GM11168 (cell line): ENCODE measurements around the gene AP1AR.

ENCODE experiments used
- in situ Hi-C: fragments of 300-500 bp; cut with MboI; formaldehyde crosslinking; loops from one replicate; pipeline ENCODE4 v1.12.0; 2022; ENCODE audit warnings: low sequenced_read_pairs; ENCODE audit not compliant: unreplicated experiment

The AP1AR gene

DNA sequence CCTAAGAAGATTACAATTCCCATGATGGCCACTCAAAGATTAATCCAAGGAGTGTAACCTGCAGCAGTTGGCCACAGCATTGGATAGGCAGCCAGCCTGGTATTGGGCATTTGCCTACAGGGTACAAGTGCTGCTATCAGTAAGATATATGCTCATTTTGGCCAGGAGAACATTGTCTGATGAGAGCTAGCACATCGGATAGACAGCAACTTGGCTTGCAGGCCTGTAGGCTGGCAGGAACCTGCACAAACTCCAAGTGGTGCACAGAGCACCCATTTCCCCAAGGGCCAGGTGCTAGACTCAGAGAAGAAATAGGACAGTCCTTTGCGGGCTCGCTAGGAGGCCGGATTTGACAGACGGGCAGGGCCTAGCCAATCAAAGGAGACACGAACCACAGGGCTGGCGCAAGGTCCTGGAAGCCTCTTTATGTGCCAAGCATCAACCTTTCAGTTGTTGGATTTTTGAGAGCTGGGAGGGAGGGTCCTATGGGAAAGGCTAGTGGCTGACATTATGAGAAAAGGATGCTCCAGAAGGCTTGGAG is 11.7 kb upstream of the AP1AR start:
- in situ Hi-C loops = no loop called here

DNA sequence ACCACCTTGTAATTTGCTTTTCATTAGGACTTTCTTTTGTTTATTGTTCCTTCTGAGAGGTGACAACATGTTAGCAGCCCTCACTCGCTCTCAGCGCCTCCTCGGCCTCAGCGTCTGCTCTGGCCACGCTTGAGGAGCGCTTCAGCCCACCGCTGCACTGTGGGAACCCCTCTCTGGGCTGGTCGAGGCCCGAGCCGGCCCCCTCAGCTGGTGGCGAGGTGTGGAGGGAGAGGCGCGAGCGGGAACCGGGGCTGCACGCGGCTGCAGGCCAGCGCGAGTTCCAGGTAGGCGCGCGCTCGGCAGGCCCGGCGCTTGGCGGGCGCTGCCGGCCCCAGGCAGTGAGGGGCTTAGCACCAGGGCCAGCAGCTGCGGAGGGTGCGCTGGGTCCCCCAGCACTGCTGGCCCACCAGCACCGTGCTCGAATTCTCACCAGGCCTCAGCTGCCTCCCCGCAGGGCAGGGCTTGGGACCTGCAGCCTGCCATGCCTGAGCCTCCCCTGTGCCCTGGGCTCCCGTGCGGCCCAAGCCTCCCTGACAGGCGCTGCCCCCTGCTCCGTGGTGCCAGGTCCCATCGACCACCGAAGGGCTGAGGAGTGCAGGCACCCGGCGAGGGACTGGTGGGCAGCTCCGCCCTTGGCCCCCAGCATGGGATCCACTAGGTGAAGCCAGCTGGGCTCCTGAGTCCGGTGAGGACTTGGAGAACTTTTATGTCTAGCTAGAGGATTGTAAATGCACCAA is 9.2 kb upstream of the AP1AR start:
- in situ Hi-C loops = no loop called here

DNA sequence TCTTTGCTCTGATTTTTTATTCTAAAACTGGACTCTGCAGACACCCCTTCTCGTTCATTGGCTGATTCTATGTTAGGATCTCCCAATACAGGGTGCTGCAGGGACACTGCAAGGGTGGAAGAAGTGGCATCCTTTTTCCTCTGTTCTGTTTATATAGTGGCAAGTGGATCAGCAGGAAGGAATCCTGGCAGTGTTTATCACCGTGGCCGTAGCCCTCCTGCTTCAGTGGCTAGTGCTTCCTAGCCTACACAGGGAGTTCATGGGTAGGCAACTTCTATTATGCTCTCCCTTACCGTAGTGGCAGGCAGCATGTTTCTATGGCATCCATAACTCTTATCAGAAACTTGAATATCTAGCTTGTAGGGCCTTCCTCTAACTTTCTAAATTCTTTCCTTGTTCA is 6.4 kb upstream of the AP1AR start:
- in situ Hi-C loops = loop anchor here (25.0 kb wide), 1 partner anchor 588 kb away; no protein-coding TSS in a partner anchor

DNA sequence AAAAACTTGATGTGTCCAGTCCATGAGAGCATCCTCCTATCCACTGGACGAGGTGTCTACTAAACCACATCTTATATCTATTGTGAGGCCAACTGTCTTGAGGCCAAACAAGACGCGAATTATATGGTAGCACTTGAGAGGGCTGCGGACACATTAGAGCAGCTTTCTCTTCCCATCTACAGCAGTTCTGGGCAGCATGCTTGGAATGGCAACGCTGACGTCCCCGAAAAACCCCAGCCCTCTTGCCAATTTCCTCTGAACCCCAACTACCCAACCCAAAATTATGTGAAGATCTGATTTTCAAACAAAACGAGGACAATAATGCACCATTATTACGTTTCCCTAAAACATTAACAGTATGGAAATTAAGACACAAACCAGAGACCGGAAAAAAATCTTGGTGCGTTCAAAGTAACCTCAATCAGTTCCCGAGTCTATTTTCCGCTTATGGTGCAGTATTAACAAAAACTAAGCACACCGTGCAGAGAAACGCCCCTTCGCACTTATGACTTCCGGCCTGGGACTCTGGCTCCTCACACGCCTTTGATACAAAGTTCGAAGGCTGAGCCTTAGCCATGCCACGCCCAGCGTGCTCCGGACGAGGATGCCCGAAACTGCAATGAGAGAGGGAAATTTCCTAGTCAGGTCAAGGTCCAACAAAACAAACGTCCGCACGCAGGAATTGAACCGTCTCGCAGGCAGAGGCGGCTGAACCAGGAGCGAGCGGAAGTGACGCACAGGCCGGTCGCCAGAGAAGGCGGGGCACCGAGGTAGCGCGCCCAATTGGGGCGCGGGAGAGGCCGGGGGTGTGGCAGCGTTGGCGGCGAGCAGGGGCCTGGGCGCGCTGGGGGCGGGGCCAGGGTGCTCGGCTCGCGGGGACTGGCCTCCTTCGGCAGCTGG is 458 bp upstream of the AP1AR start:
- in situ Hi-C loops = loop anchor here (10.0 to 25.0 kb wide), 2 partner anchors 126 to 594 kb away; no protein-coding TSS in a partner anchor

DNA sequence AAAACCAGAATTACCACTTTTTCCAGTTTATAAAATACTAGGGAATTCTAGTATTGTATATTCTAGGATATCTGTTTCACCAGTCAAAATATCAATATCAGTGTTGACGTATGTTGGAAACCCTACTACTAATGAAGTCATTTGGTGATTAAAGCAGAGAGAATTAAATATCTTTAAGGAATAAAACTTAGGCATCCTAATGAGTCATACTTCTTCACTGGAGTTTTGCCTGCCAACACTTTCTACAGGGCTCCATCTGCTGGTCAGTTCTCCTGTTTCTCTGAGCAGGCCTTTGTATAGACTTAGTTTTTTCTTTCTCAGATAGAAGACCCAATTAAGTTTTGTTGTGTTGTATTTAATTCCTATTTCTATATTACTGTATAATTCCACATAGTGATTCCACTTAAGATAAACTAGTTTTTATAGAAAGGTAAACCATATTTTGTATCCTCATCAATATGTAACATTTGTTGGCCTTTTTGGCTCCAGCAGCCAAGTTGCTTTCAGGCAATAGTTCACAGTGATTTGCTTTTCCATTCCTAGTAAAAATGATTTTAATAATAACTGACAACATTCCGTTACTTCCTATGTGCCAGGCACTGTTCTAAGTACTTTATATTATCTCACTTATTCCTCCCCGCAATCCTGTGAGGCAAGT is 3.5 kb downstream of the AP1AR start:
- in situ Hi-C loops = loop anchor here (10.0 to 25.0 kb wide), 2 partner anchors 130 to 598 kb away; no protein-coding TSS in a partner anchor

DNA sequence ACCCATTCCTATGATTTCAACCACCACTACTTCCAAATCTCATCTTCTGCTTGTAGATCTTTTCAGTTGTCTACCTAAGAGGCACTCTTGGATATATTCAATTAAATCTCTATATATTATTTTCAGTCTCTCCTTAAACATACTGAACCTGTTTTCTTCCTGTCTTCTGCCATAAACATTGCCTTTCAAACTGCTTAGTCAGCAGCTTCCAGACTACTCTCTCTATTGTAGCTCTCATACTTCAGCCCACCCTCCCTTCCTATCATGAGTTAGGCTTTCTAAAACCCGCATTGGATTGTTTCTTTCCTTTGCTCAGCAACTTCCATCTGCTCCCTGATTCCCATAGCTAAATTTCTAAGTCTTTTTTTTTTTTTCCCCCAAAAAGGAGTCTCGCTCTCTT is 4.5 kb downstream of the AP1AR start:
- in situ Hi-C loops = loop anchor here (10.0 to 25.0 kb wide), 2 partner anchors 131 to 599 kb away; no protein-coding TSS in a partner anchor

DNA sequence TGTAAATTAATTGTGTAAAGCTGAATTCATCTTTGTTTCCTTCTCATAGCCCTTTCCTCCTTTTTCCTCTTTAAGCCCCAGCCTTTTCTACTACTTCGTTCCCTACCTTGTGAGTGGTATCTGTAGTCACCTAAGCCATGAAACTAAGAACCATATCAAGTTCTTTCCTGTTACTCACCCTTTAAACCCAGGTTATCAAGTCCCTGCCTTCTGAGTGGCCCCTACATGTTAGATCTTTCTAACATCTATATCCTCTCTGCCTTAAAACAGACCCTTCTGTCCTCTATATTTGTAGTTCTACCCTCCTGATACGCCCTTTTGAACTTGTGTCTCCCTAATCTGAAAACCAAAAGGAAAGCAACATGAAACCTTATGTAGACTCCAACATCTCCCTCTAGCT is 7.2 kb downstream of the AP1AR start:
- in situ Hi-C loops = loop anchor here (10.0 to 25.0 kb wide), 2 partner anchors 134 to 602 kb away; no protein-coding TSS in a partner anchor

DNA sequence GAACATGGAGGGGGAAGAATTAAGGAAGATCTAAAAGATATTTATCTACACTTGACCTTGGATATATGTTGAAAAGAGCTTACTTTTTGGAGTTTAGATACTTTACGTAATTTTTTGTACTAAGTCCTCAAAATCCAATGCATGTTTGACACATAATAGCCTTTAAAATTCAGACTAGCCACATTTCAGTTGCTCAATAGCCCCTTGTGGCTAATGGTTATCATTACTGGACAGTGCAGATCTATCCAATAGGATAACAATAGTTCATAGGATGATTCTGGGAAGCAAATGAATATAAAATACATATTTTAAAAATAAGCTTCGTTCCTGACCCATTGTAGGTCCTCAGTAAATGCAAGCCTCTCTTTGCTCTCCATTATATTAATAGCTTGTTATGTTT is 13.8 kb downstream of the AP1AR start:
- in situ Hi-C loops = loop anchor here (25.0 kb wide), 1 partner anchor 608 kb away; no protein-coding TSS in a partner anchor

DNA sequence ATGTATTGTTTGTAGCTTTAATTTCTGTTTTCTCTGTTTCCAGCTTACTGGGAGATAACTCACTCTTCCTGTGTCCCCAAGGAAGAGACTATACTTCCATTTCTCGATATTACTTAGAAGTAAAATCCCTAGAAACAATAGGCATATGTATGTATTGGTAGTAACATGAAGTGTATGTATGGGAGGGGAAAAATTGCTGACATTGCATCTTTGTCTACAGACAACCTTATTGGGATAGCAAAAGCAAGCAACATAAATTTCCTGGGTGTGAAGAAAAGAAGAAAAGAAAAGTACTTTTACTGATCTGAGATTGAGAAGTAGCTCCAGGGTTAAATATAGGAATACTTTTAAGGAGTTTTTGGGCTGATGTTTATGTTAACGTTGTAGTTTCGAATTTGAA is 15.4 kb downstream of the AP1AR start:
- in situ Hi-C loops = loop anchor here (25.0 kb wide), 1 partner anchor 610 kb away; no protein-coding TSS in a partner anchor

DNA sequence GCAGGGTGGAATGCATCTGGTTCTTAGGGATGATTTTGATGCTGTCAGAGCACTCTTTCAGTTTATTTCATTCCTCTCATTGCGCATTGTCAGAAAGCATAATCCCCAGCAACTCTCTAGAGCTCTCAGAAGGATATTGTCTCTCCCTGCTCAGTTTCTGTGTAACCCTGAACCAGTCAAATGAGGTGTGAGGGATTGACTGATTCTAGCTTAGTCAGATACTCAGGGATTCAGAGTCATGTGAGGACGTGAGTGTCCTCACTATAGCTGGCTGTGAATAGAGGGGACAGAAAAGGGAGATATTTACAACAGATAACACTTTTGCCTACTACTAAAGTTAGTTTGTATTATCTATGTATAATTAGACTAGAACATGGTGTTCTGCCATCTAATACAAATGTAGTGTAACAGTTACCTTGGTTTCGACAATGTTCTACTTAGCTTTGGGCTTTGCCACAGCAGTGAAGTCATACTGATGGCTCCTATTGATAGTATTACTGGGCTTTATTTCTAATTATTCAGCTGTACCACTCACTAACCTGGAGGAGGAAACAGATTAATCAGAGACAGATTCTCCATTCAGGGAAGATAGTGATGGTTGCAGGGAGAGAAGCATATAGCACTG is 19.5 kb downstream of the AP1AR start:
- in situ Hi-C loops = no loop called here

DNA sequence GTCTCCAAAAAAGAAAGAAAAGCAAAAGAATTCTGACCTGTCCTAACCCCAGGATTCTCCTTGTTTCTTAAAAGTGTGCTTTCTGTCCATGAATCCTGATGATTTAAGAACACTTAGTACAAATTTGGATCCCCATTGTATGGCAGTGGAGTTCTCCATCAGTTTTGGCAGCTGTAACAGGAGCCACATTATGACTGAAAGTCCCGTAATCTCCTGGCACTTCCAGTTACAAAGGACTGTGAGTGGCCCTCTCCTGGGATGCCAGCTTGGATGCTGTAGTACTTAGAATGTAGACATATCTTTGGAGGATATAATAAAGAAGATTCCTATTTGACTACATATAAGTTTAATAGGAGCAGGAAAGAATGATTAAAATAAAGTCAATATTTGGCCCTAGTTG is 20.6 kb downstream of the AP1AR start:
- in situ Hi-C loops = no loop called here

DNA sequence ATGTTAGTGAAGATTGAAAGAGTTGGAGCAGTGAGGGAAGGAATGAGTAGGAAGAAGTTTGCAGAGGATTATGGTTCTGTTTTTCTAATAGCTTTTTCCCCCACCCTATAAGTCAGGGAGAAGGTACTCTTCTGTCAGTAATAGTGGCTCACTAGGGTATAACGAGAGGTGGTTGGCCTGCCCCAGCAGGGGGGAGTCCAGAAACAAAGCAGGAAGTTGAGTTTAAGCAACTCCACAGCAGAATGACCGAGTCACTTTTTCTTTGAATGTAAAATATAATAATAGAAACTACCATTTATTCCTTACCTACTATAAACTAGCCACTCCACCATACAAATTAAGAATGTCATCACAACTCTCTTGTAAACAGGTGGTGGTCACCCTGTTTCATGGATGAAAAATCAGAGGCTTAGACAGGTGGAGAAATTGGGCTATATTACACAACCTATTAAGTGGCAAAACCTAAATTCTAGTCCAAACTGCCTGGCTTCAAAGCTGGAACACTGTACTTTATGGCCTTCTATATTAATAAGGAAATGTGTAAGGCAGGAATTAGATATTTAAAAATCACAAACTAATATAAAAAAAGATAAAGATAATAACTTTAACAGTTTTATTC is 21.9 kb downstream of the AP1AR start:
- in situ Hi-C loops = no loop called here

DNA sequence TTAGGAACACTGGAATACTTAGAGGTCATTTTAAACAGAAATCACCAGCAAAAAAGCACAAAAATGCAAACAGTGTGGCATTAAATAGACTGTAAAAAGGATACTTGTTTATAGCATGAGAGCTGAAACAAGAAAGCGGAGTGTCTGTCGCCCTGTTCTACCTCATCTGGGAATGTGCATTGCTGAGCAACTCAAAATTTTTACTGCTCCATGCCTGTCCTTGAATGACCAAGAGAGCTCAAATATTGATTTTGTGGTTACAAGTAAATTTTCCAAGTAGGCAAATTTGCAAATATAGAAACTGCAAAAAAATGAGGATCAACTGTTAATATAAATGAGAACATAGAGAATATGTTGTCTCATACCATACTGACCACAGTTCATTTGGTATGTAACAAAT is 25.5 kb downstream of the AP1AR start:
- in situ Hi-C loops = no loop called here

DNA sequence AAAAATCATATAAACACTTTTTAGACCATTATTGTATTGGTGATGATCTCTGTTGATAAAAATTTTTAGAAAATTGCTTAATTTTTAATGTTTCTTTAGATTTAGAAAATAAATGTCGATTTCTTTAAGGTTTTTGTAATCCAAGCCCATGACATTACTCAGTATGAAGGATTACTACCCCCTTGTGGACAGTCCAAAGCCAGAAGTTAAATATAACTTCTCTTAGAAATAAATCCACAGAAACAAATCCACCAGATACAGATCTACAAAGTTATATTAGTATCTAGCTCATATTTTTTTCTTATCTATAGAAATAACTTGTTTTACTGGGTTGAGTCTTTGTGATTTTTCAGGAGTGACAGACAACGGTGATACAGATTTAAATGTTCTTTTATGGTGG is 35.2 kb downstream of the AP1AR start:
- in situ Hi-C loops = no loop called here

DNA sequence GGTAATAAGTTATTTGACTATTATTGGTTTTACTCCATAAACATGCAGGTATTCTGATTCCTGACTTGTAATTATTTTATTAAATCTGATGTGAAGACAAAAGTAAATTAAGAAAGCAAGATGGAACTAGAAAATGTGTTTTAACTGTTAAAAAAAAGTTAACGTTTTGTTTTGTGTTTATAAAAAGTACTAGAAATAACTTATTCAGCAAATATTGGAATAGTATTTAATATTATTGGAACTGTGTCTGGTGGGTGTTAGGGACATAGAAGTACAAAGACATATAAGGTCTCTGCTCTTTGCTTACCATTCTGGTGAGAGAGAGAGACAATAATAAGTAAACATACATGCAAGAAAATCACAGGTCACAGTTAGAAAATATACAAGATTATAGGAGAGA is 38.5 kb downstream of the AP1AR start:
- in situ Hi-C loops = no loop called here

DNA sequence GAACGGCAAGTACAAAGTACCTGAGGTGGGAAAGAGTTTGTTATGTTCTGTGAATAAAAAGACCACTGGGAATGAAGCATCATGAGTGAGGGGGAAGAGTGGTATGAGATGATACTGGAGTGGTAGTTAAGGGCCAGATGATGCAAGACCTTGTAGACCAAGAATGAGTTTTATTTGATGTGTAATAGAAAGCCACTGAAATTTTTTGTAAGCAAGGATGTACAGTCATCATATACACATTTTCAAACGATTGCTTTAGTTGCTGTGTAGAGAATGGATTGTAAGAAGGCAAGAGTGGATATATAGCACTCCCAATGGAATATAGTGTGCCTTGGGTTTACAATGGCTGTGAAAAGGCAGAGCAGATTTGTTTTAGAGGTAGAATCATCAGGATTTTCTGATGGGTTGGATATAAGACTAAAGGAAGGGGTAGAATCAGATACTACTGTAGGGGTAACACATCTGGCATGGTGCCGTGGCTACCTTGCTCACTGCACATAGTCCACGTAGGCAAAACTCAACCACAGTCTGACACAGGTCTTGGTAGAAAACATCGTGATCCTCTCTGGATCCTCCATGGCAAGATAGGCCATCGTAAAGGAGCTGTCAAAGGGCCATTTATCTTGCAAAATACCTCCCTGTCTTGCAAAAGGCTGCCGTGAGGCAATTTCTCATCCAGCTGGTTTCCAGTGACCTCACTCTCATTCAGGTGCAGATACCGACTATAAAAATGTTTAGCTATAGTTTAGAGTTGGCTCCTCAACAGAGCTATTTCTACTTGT is 39.2 kb downstream of the AP1AR start:
- in situ Hi-C loops = no loop called here

DNA sequence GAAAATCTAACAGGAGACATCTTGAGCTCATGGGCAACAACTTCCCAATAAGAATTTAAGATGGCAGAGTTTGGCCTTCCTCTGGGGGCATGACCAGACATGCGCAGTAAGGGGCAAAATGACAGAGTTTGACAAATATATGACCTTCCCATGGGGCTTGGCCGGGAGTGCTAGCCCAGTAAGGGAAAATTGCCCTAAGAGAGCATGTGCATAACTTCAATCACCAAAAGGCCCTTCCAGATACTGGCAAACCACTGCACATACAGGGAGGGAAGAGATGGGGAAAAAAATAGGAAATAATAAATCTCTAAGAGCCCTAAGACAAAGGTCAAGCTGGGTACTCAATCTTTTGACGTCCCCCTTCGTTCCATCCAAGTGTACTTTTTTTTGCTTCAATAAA is 40.7 kb downstream of the AP1AR start:
- in situ Hi-C loops = no loop called here

DNA sequence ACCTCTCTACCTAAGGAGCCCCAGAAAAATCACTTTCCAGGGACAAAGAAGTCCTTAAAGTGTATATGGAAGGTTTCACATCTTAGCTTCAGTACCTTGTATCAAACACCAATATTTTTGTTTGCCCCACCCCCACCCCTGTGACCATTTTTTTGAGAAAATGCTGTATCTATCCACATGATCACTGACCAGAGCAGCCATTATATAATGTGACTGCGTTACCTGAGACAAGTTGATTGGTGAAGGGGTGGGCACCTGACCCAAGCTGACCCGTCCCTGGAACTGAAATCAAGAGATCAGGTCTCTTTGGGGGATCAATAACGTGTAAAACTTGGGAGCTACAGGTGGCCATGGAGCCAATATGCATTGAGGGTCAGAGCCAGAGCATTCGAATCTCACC is 43.4 kb downstream of the AP1AR start:
- in situ Hi-C loops = no loop called here

DNA sequence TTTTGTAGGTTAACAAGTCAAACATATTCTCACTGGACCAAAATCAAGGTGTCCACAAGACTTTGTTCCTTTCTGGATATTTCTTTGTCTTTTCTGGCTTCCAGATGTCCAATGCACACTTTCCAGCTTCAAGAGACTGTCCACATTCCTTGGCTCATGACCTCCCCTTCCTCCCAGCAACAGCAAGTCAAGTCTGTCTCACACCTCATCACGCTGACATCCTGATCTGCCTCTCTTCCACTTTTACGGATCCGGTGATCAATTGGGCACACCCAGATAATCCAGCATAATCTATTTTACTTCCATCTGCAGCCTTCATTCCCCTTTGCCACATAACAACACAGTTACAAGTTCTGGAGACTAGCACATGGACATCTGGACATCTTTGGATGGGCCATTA is 44.5 kb downstream of the AP1AR start:
- in situ Hi-C loops = no loop called here
